Prostate gland (tissue), 2 donors: Measurements from ENCODE around the gene PCBD2.

Source experiments
- CTCF ChIP-seq, 4 experiments: fragments of 200-600 bp in 2 of 4; fragments of 450-650 bp in 2 of 4; sonication (generic) in 2 of 4; IDR thresholded peaks; 1 replicate in 3 of 4; 2 replicates in 1 of 4; pipeline ENCODE4 v1.5.1; 2016 to 2019; ENCODE audit warnings: antibody characterized with exemption in 4 of 4, mild to moderate bottlenecking in 2 of 4, moderate library complexity in 2 of 4
- POLR2A ChIP-seq: fragments of 450-650 bp; IDR thresholded peaks from one replicate; pipeline ENCODE4 v1.6.1; 2016; ENCODE audit warnings: antibody characterized with exemption, mild to moderate bottlenecking

- no peak for TF ChIP-seq CTCF (IDR thresholded peaks at IDR 0.05)
- no peak for TF ChIP-seq POLR2A
These were observed 71.9 kb downstream of the PCBD2 start for GRCh38 chr5:134976841-134977240.
